HG03064 (cell line): ENCODE results near the gene UNC5B.
"Not testable (repeated sequence)": the region's sequence is repeated elsewhere in the genome, so short reads cannot be mapped to it uniquely, and the experiment has no call there.

Experiments
- ATAC-seq: cut with Tn5 transposase; IDR thresholded peaks from one replicate; pipeline ENCODE4 v1.9.1; 2021; ENCODE audit warnings: low read depth; ENCODE audit not compliant: unreplicated experiment

The UNC5B gene

DNA sequence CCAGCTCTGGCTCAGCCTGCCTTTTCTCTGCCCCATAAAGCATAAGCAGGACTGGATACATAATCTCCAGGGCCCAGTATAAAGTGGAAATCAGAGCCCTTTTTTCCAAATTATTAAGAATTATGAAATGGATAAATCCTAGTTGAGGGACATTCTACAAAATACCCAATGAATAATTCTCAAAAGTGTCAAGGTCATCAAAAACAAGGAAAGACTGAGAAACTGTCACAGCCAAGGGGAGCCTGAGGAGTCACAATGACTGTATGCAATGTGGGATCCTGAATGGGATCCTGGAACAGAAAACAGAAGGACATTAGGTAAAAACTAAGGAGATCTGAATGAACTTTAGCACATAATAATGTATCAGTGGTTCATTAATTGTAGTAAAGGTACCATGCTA, 4.8 kb upstream of the UNC5B start:
- no peak for ATAC-seq

DNA sequence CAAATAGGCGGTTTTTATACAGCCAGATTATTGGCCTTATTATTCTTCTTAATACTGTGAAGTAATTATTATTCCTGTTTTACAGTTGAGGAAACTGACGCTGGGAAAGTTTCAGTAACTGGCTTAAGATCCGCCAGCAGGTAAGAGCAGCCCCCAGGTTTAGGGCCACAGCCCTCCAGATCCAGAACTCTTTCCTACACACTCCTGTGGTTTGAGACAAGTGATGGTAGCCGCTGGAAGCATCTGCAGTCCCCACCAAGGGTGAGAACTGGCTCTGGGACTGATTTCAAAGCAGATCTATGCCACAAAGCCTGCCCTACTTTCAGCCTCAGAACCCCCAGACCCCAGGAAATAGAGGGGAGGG, 3.0 kb upstream of the UNC5B start:
- ATAC-seq, result no peak

DNA sequence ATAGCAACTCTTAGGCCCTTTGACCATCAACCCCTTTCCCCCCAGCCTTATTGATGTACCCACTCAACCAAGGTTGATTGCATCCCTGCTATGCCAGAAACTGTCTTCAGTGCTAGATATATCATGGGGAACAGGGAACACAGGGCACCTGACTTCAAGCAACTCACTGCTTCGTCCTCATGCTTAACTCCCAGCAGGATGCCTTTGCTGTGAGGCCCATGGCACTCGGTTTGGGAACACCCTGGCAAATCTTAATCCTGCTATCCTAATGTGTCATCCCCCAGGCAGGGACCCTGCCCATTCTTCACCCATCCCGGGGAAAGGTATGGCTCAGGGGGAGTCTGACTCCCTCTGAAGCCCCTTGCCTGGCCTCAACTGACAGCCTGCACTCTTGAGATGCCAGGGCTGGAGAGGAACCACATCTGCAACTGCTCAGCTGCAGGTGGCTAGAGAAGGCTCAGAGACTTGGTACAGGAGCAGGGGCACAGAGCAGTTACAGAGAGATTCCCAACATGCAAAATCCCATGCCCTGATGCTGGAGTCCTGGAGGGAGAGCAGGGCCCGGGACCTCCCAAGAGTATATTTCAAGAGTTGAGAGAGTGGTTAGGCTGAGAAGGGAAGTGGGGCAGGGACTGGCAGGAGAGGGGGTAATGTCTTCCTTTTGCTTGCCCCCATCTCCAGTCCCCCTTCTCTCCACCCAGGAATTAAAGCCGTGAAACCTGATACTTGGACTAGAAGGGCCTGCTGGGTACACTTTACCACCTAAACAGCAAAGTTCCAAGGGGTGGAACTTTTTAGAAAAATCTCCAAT, 2.4 kb upstream of the UNC5B start:
- no peak for ATAC-seq

DNA sequence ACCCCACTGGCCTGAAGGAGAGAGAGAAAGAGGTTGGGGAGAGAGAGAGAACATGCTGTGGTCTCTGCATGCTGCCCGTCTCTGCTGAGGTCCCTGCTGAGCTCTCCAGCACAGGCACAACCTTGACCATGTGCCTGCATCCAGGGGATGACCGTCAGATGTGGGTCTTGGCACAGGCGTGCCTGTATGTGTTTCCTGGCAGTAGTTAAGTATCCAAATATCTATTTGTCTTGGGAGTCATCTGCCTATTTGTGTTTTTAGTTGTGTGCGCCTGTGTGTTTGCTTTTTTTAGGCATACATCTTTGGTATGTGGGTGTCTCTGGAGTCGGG, 1.9 kb upstream of the UNC5B start:
- ATAC-seq, result no peak

DNA sequence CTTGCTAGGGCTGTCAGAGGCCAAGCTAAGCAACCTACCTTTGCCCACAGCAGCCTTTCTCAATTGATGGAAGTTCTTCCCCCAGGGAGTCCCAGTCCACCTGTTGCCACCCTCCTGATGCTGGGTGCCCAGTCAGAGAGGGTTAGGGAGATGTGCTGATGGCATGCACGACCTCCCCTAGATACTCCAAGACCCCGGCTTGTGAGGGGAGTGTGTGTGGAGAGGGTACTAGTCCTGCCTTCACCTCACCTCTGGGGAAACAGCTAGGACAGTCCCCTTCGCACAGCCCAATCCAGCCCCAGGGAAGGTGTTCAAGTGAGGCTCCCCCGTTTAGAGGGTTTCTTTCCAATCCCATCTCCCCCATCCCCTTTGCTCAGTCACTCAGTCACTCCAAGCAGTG, 1.3 kb upstream of the UNC5B start:
- no peak for ATAC-seq

DNA sequence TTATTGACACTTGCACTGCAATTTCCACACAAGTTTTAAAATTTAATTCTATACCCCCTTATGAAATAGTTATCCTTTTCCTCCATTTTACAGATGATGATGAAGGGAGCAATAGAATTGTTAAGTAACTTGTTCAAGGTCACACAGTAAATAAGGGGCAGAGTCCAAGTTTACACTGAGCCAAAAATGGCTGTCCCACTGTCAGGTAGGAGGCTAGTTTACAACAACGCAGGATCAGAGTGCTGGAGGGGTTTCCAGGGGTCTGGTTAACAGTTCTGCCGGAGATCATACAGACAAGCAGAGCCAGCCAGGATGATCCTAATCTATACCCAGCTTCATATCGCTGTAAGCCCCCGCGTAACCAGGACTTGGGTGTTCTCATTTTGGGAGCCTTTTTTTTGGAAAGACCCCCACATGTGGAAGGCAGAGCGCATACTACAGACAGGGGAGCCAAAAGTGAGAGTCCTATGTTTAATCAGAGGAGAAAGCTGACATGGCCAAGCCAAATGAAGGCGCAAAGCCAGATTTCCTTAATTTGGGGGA, 524 bp upstream of the UNC5B start:
- no peak for ATAC-seq

DNA sequence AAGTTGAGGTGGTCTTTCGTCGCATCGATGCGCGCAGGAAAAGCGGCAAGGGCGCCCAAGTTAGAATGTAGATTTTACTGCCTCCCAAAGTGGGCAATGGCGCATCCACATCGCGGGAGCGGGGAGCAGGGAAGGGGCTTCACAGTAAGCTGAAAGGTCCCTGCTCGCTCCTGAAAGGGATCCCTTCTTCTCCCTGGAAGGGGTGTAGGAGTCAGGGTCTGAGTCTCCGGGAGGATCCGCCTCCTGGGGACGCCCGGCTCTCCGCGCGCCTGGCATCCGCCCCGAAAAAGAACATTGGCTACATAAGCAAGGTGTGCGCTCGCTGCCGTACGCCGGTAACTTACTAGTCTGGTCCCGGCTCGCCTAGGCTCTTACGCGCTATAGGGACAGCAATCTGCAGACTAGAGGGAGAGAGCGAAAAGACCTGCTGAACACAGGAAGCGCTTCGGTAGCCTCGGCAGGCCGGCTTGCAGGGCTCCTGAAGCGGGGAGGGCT, 804 bp downstream of the UNC5B start:
- ATAC-seq, result no peak

DNA sequence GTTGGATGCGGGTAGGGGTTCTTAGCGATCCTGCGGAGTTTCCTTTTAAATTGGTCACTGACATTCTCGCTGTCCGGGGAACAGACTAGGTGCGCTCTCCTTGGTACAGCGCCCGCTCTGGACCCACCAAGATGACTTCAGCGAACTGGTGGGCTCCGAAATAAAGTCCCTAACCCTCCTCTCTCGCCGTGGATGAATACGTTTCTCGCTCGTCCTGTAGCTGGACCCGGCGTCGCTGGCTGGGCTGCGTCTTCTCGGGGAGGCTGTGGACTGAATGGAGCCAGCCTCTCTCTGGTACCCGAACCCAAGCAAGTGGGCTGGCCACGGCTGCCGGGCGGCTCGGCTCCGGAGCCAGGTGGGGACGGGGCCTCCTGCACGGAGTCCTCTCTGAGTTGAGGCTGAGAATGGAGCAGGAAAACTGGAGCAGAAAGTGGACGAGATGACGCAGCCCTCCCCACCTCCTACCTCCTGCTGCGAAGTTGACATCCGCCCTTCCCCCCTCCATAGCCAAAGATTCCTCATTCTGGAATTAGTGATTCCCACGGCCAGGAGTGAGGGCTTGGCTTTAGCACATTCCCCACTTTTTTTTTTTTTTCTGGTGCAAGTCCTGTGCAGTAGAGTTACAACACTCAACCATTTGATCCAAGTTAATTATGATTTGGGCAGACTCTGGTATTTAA, 1.5 kb downstream of the UNC5B start:
- no peak for ATAC-seq

DNA sequence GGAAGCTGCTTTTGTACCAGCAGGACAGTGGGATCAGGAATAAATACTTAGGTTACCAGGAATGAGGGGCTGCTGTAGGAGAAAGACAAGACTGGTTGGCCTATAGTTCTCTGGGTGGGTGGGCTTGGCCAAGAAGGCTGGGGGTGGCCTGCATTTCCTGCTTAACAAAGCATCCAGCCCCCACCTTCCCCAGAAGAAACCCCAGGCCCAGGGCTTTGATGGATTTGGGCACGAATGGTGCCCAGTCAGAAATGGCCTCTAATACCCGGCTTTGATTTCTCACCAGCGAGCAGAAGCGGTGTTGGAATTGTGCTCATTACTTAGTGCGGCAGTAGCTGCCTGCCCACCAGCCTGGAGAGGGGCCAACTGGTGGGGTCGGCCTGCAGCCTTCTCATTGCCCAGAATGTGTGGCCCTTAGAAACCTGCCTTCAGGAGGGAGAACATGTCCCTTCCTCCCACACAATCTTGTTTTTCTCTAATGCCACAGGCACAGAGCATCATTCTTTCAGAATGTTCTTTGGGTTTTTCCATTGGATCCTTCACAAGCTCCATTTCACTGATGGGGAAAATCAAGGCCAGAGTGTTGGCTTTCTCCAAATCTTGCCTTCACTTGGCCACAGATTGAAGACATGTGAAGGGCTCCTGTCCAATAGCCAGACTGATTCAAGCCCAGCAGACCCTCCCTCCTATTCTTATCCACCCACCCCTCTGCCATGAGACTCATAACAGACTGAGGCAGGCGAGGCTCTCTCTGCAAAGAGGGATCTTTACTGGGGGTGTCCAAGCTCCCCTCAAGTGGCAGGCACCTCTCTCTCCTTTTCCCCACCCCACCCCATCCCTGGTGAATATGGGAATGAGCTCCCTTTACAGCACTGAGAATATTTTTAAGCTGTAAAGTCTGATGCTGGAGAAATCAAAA, 2.5 kb downstream of the UNC5B start:
- no peak for ATAC-seq

DNA sequence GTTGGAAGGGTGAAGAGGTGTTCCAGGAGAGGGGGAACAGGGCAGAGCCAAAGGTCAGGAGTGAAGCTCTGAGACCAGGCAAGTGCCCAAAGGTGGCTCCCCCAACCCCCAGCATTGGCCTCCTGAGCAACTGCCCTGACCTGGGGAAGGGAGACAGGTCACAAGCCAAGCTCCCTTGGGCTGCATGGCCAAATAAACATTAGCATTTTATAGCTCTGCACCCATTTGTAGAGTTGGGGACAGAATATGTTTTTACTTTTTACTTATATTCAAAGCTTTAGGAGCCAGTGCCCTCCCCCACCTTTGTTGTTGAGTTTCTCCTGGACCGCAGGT, 4.0 kb downstream of the UNC5B start:
- ATAC-seq, result no peak

DNA sequence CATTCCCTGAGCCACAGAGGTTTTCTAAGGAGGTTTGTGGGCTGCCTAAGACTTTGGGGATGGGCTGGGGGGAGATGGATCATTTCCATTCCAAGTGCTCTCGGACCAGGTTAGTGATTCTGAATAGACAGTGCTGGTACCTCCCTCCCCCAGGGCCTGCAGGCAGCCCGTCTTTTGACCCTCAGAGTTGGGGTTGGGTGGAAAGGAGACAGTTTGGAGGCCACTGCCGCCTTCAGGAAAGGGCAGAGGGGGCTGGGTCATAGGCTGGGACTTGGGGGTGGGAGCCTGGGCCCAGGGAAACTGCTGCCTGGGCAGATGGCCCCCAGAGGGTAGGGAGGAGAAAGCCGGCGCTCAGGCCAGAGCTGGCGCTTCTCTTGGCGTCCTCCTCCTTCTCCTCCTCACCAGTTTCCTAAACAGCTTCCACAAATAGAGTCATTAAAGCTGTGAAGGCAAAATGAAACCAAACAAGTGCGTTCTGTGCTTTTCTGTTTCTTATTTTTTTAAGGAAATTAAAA, 4.4 kb downstream of the UNC5B start:
- ATAC-seq, result no peak

DNA sequence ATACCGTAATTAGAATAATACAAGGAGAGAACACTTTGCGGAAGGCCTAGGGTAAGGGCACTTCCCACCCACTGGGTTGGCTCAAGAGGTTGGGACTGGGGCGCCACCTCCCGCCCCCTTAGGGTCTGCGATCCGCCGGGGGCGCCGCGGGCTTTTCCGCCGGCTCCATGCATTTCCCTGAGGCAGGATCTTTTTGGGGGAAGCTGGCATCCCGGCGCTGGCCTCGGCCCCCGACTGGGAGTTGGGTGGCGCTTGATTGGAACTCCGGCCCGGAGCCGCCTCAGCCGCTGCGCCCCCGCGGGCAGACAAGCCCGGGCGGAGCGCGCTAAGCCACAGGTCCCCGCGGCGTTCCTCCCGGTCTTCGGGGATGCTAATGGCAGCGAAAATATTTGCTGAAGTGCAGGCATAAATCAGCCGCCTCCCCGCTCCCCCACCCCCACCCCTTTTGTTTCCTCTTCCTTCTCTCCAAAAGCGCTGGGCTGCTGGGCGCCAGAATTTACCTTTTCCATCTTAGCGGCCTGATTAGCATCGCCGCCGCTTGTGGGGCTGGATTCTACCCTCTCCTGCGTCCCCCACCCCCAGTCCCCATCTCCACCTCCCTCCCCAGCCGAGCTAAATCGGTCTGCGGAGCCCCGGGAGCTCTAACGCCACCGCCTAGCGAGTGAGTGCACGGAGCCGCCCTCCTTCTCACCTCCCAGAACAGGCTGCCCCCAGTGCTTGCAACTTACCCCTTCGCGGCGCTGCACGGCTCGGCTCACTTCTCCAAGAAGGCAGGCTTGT, 5.1 kb downstream of the UNC5B start:
- no peak for ATAC-seq

DNA sequence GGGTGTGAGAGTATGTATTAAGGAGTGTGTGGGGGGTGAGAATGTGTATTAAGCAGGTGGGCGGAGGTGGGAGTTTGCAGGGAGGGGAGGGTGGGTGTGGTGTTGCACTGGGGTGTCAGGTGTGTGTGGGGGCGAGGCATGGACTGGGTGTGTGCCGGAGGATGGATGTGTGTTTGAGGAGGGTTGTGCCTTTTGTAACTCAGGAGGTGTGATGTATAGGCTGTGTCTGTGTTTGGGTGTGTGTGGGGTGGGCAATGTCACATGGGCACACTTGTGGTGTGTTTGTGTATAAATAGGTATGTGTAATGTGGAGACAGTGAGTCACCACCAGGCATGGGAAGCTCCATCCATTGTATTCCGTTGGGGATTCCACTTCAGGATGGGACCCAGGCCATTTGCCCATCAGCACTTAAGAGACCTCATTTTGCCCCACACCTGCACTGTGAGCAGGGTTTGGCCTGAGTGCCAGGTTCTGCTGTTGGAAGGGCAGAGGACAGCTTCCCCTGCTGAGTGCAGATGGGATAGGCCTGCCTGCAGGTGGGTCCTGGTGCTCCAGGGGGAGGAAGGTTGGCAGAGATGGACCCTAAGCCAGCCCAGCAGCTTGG, 5.8 kb downstream of the UNC5B start:
- no peak for ATAC-seq

DNA sequence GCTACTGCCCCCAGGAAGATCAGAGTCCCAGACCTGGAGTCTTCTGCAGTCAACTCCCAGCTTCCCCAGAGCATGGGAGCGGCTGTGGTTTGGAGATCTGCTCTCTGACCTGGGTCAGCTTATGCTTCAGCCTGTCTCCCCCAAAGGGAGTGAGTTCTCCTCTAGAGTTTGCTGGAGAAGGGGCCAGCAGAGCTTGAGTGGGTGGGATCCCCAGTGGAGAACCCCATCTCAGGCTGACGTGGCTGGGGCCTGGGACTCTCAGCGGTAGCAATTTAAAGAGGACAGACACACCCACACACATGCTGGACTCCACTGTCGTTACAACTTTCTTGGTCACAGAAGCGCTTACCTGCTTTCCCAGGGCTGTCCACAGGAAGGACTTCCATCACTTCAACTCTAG, 6.3 kb downstream of the UNC5B start:
- no peak for ATAC-seq

DNA sequence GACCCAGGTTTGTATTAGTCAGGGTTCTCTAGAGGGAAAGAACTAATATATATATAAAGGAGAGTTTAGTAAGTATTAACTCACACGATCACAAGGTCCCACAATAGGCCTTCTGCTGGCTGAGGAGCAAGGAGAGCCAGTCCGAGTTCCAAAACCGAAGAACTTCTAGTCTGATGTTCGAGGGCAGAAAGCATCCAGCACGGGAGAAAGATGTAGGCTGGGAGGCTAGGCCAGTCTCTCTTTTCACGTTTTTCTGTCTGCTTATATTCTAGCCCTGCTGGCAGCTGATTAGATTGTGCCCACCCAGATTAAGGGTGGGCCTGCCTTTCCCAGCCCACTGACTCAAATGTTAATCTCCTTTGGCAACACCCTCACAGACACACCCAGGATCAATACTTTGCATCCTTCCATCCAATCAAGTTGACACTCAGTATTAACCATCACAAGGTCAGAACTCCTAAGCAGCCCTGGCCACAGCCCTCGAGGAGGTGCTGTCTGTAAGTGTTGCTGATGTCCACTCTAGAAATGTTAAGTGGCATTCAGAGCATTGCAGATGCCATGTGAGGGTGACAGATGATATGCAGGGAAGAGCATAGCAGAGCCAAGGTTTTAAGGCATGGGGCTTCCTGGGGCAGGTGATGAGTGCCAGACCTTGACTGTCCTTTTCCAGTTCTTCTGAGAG, 7.0 kb downstream of the UNC5B start:
- not testable (repeated sequence) for ATAC-seq

DNA sequence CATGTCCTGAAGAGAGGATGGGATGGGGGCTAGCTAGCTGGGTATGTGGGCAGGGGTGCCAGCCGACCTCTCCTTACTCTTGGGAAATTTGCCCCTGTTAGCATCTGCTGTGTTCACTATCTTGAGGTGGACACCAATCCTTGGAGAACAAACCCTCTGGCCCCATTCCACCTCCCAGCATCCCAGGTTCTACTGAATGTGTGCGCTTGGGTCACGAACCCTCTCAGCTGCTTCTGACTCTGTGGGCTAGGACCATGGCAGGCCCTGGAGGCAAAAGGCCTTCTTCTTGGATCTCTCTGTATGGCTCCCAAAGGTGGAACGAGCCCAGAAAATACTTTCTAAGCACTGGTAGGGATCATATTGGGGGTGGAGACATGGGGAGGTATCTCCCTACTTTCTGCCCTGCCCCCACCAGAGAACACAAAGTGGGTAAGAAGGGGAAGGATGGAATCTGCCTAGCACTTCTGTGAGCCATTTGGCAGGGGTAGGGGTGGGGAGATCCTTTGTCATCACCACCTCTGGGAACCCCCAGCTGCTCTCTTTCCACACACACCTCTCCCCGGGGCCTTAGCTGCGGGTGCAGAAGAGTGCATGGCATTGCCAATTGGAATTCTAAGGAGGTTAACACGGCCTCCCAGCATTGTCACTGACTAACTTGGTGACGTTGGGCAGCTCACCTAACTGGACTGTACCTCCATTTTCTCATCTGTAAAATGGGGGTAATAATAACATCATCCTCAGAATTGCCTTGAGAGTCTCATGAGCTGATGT, 7.7 kb downstream of the UNC5B start:
- no peak for ATAC-seq

DNA sequence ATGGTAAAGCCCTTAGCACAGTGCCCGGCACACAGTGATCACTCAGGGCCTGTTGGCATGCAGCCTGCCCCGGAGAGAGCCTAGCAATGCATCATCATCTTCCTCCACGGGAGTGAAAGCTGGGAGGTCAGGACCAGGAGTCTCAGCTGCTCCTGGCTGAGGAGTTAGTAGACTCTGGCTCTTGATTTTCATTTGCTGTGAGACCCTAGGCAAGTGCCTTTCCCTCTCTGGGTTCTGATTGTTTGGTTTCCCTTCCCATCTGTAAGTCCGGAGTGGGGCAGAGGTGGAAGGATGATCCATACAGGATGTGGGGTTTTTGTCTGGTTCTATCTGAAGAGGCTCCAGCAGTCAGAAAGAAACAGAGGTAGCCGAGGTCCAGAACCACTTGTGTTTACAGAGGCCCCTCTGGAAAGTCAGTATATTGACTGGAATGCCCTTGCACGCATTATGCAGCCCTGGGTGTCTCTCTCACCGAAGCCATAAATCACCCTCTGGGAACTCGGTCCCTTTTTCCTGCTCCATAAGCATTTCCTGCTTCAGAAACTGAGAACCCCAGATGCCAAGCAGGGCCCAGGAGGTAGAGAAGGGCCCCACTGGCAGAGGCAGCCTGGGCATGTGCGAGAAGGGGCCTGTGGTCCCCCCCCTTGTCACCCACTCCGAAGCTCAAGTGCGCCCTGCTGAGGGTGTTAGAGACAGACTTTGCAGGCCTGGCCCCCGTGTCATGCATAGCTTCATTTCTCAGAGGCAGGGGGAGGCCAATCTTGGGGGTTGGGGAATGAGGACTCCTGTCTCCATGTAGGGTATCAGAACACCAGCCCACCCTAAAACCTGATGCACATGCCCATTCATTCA, 8.5 kb downstream of the UNC5B start:
- no peak for ATAC-seq
